Gastrocnemius medialis (tissue), 4 donors: Measurements from ENCODE around the gene ERN2.

Experiments used
- CTCF ChIP-seq, 5 experiments: fragments of 450-650 bp in 3 of 5; fragments of 200-600 bp in 2 of 5; sonication (generic) in 2 of 5; IDR thresholded peaks in 4 of 5; conservative IDR thresholded peaks in 1 of 5; 1 replicate in 4 of 5; 2 replicates in 1 of 5; pipeline ENCODE4 v1.5.1; 2016 to 2019; ENCODE audit warnings: antibody characterized with exemption in 5 of 5, mild to moderate bottlenecking in 3 of 5, moderate library complexity in 3 of 5
- POLR2A ChIP-seq, 2 donors: fragments of 450-650 bp; IDR thresholded peaks; one replicate each; pipeline ENCODE4 v1.6.1; 2017; ENCODE audit warnings: antibody characterized with exemption in 2 of 2, mild to moderate bottlenecking in 2 of 2, moderate library complexity in 2 of 2

- TF ChIP-seq POLR2A (IDR thresholded peaks at IDR 0.05) (no peak), CTCF (IDR thresholded peaks at IDR 0.05 in 4 of 5, conservative IDR thresholded peaks at IDR 0.05 in 1 of 5) (no peak)
These were observed 35.6 kb upstream of the ERN2 start for GRCh38 chr16:23748630-23749029.
